Suppressor macrophage treated with lipopolysaccharide for 1 hour (primary cell): ENCODE measurements around the gene ASCC1.
"Not testable (repeated sequence)": the region's sequence is repeated elsewhere in the genome, so short reads cannot be mapped to it uniquely, and the experiment has no call there.

Experiments
- DNase-seq, 3 donors: peaks; one replicate each; pipeline ENCODE4 v3.0.0-alpha.2; 2020 to 2022

ASCC1 gene

DNA sequence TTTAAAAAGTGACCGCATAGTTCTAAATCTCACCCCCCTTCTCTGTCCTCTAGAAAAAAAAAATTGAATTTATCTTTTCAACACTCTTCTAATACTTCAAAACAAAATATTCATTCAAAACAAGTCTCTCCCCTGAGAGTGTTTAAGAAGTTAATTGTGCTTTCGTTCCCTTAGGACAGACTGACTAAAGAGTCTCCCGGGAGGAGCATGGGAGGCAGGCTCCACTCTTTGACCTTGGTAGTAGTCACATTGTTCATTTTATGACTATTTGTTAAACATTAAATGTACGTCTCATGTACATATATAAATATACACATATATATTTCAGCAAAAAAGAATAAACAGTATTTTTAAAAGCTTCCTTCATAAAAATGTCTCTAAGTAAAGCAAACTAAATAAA, 92.5 kb downstream of the ASCC1 start:
- no peak for DNase-seq

GRCh38 chr10:72122221-72122620, 93.9 kb downstream of the ASCC1 start:
- no peak for DNase-seq

- DNase-seq: no peak
These were observed 94.7 kb downstream of the ASCC1 start for GRCh38 chr10:72121389-72121788.

DNA sequence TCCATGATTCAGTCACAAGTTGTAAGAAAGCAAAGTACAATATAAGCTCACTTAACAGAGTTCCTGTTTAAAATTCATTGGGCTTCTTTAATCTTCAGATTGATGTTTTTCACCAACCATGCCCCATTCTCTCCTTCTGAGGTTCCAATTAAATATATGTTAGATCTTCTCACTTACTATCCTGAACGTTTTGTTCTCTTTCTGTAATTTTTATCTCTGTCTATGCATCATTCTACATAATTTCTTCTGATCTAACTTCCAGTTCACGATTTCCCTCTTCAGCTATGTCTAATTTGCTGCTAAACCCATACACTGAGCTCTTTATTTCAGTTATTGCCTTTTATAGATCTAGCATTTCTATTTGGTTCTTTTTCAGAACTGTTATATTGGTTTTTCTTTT, 99.7 kb downstream of the ASCC1 start:
- DNase-seq: no peak

DNA sequence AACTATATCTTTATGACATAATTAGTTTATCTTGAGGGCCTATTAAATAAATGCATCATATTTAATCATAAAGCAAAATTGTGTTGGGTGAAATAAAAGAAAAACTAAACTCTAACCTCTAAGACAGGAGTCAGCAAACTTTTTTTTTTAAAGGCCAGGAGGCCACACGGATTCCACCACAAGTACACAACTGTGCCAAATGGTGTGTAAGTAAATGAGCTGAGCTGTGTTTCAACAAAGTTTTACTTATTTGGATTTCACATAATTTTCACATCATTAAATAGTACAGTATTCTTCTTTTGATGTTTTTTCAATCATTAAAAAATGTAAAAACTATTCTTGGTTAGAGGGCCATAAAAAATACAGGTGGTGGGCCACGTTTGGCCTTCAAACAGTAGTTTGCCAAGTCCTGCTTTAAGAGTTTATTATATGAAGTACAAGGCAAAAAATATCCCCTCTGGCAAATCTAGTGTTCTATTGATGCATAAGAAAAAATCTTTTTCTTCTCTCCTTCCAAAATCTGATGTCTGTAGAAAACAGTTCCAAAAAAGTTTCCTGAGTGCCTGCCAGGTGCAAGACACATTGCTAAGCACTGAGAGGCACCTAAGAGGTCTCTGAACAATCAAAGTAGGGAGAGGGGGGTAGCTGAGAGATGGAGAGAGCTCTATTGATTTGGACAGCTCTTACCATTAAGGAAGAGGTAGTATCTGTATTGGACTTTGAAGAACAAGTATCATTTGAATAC, 101.2 kb downstream of the ASCC1 start:
- DNase-seq: no peak

- DNase-seq: no peak
These were observed 105.2 kb downstream of the ASCC1 start for GRCh38 chr10:72110673-72111401.

DNA sequence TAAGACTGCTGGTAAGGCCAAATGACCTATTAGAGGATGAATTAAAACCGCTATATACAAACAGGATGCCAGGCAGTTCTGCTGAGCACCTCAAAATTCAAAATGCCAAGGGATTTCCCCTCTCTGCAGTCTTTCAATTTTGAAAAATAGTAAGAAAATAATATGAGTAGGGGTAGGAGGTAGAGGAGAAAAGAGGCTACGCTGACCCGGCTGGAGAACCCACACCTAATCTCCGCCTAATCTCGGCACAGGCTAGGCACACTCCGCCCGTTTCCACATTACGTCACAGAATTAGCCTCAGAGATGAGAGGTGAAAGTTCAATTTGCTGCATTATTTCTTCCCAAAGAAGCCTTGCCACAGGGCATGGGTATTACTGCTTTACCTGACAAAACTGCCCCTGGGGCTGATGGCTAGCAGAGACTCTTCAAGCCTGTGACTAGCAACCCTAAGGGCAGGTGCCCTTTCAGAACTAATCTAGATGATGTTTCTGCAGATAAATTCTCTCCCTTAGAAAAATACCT, 106.4 kb downstream of the ASCC1 start:
- no peak for DNase-seq

GRCh38 chr10:72108830-72109635, 107.0 kb downstream of the ASCC1 start:
- no peak for DNase-seq

GRCh38 chr10:72108004-72108370, 108.1 kb downstream of the ASCC1 start:
- not testable (repeated sequence) for DNase-seq

GRCh38 chr10:72107325-72108003, 108.6 kb downstream of the ASCC1 start:
- DNase-seq: no peak

DNA sequence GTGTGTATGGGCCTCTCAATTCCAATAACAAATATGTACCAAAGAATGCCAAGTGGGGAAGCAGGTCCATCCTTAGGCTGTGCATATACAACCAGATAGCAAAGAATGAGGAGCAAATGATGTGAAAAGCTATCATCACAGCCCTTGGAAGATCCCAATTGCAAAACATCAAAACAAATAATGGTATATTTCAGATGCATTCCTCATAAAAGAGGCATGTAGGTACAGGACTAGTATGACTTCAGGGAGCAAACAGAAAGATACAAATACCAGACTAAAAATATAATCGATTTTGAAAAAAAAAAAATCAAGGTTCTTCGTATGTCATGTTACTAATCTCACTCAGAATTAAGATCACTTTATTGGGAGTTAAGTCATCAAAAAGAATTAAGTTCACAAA, 109.2 kb downstream of the ASCC1 start:
- DNase-seq: no peak

GRCh38 chr10:72106154-72106849, 109.8 kb downstream of the ASCC1 start:
- DNase-seq: no peak

GRCh38 chr10:72105710-72106109, 110.4 kb downstream of the ASCC1 start:
- no peak for DNase-seq

DNA sequence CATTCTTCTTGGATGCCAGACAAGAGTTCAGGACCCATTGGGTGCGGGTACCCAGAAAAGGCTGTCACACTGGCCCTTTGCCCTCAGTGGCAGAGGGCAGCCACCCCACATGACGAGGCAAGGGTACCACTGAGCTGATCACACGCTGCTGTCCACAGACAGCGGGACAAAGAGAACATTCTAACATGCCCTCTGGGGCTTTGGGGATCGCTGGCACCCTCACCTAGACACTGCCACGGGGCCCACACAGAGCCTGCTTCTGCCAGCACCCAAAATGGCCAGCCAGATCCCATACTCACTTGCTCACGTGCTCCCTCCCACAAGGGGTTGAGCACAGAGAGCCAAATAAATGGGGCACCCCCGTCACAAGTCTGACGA, 111.0 kb downstream of the ASCC1 start:
- no peak for DNase-seq

GRCh38 chr10:72104472-72105097, 111.5 kb downstream of the ASCC1 start:
- no peak for DNase-seq

DNA sequence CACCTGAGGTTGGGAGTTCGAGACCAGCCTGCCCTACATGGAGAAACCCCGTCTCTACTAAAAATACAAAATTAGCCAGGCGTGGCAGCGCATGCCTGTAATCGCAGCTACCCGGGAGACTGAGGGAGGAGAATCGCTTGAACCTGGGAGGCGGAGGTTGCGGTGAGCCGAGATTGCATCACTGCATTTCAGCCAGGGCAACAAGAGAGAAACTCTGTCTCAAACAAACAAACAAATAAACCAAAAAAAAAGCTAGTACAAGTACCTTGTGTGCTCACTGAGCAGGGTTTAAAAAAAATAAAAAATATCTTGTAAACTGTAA, 116.5 kb downstream of the ASCC1 start:
- DNase-seq: no peak

DNA sequence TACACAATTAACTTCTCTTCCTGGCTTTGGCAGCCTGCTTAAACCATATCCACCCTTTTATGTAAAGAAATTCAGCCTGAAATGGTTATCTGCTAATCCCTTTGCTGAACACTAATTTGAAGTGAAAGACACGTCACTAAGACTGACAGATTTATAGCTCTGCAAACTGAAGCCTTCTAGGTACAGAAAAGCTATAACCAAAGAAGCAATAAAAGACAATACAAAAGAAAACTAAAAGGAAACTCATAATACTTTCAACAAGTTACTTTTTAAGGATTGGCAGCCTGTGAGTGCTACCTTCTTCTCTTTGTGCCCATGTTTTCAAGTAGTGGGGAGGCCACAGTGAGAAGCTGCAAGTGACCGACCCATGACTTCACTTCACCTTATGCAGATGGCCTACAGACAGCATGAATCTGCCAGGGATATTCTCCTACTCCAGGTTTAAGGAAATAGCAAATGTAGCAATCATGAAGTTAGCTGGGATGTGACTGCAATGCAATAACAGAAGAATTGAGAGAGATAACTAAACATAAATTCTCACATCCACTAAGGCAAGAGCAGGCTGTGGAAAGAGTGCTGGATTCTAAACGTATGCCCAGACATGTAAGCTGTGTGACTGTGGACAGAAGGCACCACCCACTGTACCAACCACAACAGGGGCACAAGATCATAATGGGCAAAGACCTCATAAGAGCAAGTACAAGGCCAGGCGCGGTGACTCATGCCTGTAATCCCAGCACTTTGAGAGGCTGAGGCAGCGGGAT, 117.1 kb downstream of the ASCC1 start:
- no peak for DNase-seq

- no peak for DNase-seq
These were observed 117.7 kb downstream of the ASCC1 start for GRCh38 chr10:72098301-72098835.

- no peak for DNase-seq
These were observed 118.4 kb downstream of the ASCC1 start for GRCh38 chr10:72097448-72098300.
